ENCODE data around the gene TIMM50. TPM values are rescaled to one million over a fixed set of nuclear protein-coding genes. Genes with fewer than 3 reads are reported as not detected.

TIMM50 gene
- total and polyA plus RNA-seq, 12 donors = 67.3 to 160 (median 79.9) TPM

GRCh38 chr19:39463403-39463802, 17.2 kb upstream of the TIMM50 start:
- Histone ChIP-seq H3K9me3 (no peaks in the 10 kb centered on the region), H3K27me3 (no peaks in the 10 kb centered on the region), H3K27ac (no peak overlapping the region), H3K36me3 (peaks cover 3 to 99% (median 73%) of the 10 kb centered on the region in 9 donors), H3K4me3 (no peak overlapping the region), H3K4me1 (no peaks in the 10 kb centered on the region)
- no peak for TF ChIP-seq CTCF (IDR thresholded peaks at IDR 0.05)
- no peak for DNase-seq
- no peak for ATAC-seq
- 93 to 96% methylated on average over 3 of the region's 3 CpGs for WGBS, 2 donors
- intact Hi-C loops (cut with DNase I) = no loop called here

GRCh38 chr19:39465956-39466747, 14.5 kb upstream of the TIMM50 start:
- intact Hi-C loops (cut with DNase I) = no loop called here
- 95 to 96% methylated on average over 18 of the region's 18 CpGs for WGBS, 2 donors
- Histone ChIP-seq H3K4me1 (no peaks in the 10 kb centered on the region), H3K9me3 (no peaks in the 10 kb centered on the region), H3K27me3 (no peaks in the 10 kb centered on the region), H3K27ac (no peak overlapping the region), H3K4me3 (no peak overlapping the region), H3K36me3 (peaks cover 3 to 98% (median 79%) of the 10 kb centered on the region in 9 donors)
- no peak for TF ChIP-seq CTCF (IDR thresholded peaks at IDR 0.05)
- DNase-seq (no peak), ATAC-seq (no peak)

GRCh38 chr19:39467941-39468340, 12.7 kb upstream of the TIMM50 start:
- DNase-seq = no peak
- 94 to 95% methylated on average over 7 of the region's 7 CpGs for WGBS, 2 donors
- TF ChIP-seq CTCF (IDR thresholded peaks at IDR 0.05) = no peak
- Histone ChIP-seq H3K9me3 (no peaks in the 10 kb centered on the region), H3K27me3 (no peaks in the 10 kb centered on the region), H3K4me3 (no peak overlapping the region), H3K27ac (no peak overlapping the region), H3K4me1 (no peaks in the 10 kb centered on the region), H3K36me3 (peaks cover 3 to 100% (median 88%) of the 10 kb centered on the region in 9 donors)
- ATAC-seq = no peak
- intact Hi-C loops (cut with DNase I) = no loop called here

GRCh38 chr19:39469036-39469435, 11.6 kb upstream of the TIMM50 start:
- no peak for TF ChIP-seq CTCF (IDR thresholded peaks at IDR 0.05)
- ATAC-seq (no peak), DNase-seq (no peak)
- intact Hi-C loops (cut with DNase I) = no loop called here
- Histone ChIP-seq H3K9me3 (no peaks in the 10 kb centered on the region), H3K27me3 (no peaks in the 10 kb centered on the region), H3K36me3 (peaks cover 3 to 100% (median 96%) of the 10 kb centered on the region in 9 donors), H3K27ac (no peak overlapping the region), H3K4me3 (no peak overlapping the region), H3K4me1 (no peaks in the 10 kb centered on the region)
- WGBS, 2 donors = 91% methylated on average over 11 of the region's 11 CpGs

Data from heart right ventricle (tissue), 16 donors.